Measurements from ENCODE around the gene SYNPO.

- TF ChIP-seq CTCF (IDR thresholded peaks at IDR 0.05; ENCODE audit: low read depth, low read length, poor library complexity, severe bottlenecking) (no peak), EZH2phosphoT487 (IDR thresholded peaks at IDR 0.05; ENCODE audit: borderline replicate concordance, low read length) (no peak)
These were observed 27.4 kb upstream of the SYNPO start for GRCh38 chr5:150612905-150613670.

Data from DOHH2 (cell line).